DND-41 (cell line): Measurements from ENCODE around the gene DDT.
"Not testable (repeated sequence)": the region's sequence is repeated elsewhere in the genome, so short reads cannot be mapped to it uniquely, and the experiment has no call there.

Experiments used
- EZH2 ChIP-seq: IDR thresholded peaks from 3 replicates; pipeline ENCODE4 v1.6.1; 2012; ENCODE audit warnings: borderline replicate concordance, low read depth, mild to moderate bottlenecking, moderate library complexity, low read length, inconsistent platforms; ENCODE audit not compliant: severe bottlenecking
- TF ChIP-seq, protein P1 (sequence below): IDR thresholded peaks from 2 replicates; pipeline ENCODE4 v1.5.1; 2012; ENCODE audit warnings: borderline replicate concordance, low read length, moderate library complexity, mild to moderate bottlenecking; ENCODE audit not compliant: poor library complexity, severe bottlenecking; ENCODE audit errors: extremely low read depth

DNA sequence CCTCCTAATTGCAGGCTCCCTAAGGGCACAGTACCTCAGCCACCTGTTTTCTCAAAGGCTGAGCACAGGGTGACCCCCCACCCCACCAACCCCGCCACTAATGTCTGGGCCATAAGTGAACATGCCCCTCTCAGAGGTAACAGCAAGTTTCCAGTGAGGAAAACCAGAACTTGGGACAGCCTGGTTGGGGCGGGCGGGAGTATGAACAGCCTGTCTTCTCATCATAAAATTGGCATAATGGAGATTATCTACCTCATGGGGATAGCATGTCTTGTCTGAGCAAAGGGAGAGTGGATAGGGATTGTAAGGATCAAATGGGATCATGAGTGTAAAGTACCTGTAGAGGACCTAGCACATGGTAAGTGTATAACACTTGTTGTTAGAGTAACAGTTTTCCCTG lies 2.3 kb downstream of the DDT start:
- TF ChIP-seq, protein P1, sequence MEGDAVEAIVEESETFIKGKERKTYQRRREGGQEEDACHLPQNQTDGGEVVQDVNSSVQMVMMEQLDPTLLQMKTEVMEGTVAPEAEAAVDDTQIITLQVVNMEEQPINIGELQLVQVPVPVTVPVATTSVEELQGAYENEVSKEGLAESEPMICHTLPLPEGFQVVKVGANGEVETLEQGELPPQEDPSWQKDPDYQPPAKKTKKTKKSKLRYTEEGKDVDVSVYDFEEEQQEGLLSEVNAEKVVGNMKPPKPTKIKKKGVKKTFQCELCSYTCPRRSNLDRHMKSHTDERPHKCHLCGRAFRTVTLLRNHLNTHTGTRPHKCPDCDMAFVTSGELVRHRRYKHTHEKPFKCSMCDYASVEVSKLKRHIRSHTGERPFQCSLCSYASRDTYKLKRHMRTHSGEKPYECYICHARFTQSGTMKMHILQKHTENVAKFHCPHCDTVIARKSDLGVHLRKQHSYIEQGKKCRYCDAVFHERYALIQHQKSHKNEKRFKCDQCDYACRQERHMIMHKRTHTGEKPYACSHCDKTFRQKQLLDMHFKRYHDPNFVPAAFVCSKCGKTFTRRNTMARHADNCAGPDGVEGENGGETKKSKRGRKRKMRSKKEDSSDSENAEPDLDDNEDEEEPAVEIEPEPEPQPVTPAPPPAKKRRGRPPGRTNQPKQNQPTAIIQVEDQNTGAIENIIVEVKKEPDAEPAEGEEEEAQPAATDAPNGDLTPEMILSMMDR, result not testable (repeated sequence)
- TF ChIP-seq EZH2, result not testable (repeated sequence)
